Measurements from ENCODE around the gene IRF7.
A peak's percentile ranks its signal among the peaks of the same experiment; 100 is the strongest.

The IRF7 gene

GRCh38 chr11:640021-640706 is 24.4 kb upstream of the IRF7 start:
- DNase-seq (ENCODE audit: low spot score) = no peak

DNA sequence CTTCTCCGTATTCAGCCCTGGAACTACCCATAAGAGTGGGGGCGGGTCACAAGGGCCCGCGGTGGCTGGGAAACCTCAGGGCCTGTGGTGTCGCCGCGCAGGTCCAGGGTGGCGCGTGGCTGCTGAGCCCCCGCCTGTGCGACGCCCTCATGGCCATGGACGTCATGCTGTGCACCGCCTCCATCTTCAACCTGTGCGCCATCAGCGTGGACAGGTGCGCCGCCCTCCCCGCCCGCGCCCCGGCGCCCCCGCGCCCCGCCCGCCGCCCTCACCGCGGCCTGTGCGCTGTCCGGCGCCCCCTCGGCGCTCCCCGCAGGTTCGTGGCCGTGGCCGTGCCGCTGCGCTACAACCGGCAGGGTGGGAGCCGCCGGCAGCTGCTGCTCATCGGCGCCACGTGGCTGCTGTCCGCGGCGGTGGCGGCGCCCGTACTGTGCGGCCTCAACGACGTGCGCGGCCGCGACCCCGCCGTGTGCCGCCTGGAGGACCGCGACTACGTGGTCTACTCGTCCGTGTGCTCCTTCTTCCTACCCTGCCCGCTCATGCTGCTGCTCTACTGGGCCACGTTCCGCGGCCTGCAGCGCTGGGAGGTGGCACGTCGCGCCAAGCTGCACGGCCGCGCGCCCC is 23.7 kb upstream of the IRF7 start:
- no peak for DNase-seq (ENCODE audit: low spot score)

GRCh38 chr11:638631-639331 is 23.0 kb upstream of the IRF7 start:
- DNase-seq (ENCODE audit: low spot score) = no peak

DNA sequence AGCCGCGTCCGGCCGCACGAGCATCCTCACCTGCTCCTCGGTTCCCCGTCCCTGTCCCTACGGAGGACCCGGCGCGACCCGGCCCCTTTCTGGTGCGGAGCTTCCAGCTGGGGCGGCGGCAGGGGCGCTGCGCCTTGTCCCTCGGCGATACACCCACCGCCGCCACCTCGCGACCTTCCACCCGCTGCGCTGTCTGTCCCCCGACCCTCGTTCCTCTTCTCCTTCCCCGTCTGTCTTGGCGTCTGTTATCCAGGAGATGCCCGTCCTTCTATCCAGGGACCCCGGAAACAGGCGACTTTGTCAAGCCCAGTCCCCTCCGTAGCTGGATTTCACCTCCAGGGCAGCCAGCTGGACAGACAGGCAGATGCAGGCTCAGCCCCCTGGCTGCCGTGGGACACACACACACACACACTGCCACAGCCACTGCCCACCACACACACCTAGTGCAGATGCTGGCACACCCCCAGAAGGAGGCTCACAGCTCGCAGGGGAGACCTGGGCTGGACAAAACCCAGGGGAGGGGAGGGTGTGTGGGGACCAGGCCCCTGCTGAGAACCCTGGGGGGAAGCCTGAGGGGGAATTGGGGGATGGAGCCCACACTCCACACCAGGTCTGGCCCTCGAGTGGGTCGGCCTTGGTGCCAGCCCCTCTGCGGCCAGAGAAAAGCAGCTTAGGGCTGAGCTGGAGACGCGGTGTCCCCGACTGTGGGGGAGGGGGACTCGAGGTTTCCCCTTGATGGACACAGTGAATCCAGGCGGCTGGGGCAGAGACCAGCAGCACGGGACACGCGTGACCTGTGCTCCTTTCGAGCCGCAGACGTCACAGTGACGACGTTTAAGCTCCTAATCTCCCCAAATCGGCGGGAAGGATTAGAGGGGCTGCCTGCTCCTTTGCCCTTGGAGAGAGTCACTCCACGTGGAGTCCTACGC is 22.1 kb upstream of the IRF7 start:
- DNase-seq (ENCODE audit: low spot score) = no peak

GRCh38 chr11:637333-637592 is 21.5 kb upstream of the IRF7 start:
- DNase-seq (ENCODE audit: low spot score) = no peak

DNA sequence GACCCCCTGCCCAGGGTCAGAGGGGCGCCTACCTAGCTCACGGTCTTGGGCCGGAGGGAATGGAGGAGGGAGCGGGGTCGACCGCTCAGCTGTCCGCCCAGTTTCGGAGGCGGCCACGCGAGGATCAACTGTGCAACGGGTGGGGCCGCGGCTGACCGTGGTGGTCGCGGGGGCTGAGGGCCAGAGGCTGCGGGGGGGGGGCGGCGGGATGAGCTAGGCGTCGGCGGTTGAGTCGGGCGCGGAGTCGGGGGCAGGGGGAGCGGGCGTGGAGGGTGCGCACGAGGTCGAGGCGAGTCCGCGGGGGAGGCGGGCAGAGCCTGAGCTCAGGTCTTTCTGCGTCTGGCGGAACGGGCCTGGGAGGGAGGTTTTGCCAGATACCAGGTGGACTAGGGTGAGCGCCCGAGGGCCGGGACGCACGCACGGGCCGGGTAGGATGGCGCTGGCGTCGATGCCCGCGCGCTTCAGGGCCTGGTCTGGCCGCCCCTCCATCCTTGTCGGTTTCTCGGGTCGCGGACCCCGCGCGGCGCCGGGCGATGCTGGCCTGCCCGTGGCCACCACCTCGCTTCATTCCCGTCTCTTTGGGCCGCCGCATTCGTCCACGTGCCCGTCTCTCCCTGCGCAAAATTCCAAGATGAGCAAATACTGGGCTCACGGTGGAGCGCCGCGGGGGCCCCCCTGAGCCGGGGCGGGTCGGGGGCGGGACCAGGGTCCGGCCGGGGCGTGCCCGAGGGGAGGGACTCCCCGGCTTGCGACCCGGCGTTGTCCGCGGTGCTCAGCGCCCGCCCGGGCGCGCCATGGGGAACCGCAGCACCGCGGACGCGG is 21.0 kb upstream of the IRF7 start, which contains the start of gene DRD4:
Gene DRD4, plus strand, starts transcription at position 759 of the 822 bp plus-strand sequence. Its CDS starts 36 bp downstream, at position 795.
- no peak for DNase-seq (ENCODE audit: low spot score)

DNA sequence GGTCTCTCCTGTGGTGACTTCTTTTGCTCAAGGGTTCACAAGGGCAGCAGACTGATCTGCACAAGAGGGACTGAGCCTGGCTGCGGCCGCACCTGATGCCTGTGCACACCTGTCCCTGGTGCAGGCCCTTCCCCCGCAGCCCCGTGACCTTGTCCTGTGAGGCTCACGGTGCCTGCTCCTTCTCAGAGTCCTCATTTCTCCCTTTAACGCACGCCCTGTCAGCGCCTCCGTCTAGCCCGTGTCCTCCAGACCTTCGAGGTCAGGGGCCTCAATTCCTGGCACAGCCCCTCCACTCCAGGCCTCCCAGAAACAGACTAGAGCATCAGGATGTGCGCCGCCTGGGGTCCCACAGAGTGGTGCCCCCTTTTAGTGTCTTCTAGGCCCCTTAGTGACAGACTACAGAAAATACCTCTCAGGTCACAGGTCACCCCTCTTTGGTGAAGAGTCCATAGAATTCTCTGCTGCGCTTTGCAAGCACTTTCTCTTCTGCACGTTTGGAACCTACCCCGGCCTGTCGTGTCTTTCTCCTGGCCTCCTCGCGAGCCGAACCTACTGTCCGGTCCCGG is 20.3 kb upstream of the IRF7 start:
- no peak for DNase-seq (ENCODE audit: low spot score)

DNA sequence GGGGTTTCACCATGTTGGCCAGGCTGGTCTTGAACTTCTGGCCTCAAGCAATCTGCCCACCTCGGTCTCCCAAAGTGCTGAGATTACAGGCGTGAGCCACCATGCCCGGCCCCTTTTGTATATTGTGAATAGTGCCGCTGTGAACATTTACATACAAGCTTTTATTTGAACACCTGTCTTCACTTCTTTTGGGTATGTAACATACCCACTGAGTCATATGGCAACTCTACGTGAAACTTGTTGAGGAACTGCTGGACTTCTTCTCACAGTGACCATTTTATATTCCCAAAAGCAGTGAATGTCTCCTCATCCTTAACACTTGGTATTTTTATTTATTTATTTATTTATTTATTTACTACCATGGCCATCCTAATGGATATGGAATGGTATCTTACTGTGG is 15.1 kb upstream of the IRF7 start:
- DNase-seq (ENCODE audit: low spot score) = no peak

DNA sequence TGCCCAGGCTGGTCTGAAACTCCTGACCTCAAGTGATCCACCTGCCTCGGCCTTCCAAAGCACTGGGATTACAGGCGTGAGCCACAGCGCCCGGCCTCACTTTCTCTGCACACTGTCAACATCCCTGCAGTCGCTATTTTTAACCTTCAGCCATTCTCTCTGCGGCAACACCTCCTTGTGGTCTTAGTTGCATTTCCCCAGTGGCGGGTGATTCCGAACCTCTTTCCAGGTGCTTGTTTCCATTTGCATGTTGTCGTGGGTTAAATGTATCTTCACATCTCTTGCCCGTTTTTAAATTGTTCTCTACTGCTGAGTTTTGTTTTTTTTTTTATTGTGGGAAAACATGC is 13.5 kb upstream of the IRF7 start:
- DNase-seq (ENCODE audit: low spot score) = no peak

- no peak for DNase-seq (ENCODE audit: low spot score)
These were observed 12.3 kb upstream of the IRF7 start for GRCh38 chr11:628056-628455.

DNA sequence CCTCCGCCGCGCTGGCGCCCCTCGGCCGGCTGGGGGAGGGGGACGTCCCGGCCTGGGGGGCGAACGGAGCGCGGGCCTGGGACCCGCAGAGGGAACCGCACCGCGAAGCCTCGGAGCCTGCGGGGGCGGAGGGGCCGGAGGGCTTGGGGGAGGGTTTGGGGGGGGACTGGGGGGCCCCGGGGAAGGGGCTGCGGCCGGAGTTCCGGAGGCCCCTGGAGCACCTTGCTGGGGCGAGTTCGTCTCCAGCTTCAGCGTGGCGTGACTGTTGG is 11.5 kb upstream of the IRF7 start:
- no peak for DNase-seq (ENCODE audit: low spot score)

DNA sequence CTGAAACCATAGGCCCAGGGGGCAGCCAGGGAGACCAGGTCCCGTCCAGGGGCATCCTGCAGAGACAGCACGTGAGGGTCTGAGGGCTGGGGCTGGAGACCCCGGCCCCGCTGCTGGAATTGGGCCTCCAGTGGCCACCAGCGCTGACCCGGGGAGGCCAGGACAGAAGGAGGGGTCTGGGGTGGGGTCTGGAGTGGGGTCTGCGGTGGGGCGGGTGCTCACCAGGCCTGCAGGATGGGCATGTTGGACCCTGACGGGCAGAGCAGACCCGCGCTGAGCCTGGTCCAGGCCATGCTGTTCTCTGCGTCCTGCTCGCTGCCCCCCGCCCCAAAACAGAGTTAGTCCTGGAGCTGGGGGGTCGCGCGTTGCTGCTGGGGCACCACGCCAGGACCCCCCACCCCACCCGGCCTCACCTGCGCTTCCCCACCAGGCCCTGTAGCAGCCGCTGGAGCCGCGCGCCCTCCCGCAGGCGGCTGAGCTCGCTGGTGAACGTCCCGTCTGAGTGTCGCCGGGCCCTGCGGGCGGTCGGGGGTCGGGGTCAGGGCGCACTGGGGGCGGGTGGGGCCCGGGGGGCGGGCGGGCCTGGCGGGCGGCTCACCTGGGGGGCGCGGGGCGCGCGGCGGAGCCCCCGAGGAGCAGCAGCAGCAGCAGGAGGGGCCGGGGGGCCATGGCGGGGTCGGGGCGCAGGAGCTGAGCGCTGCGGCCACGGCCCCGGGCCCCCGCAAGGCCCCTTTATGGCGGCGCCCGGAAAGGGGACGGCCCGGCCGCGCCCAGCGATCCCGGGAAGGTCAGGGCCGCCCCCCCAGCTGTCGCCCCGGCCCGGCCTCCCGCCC is 10.9 kb upstream of the IRF7 start, which contains the start of gene SCT:
Gene SCT, minus strand, starts transcription at position 707 of the 833 bp plus-strand sequence. Its CDS starts 38 bp downstream, at position 669.
- DNase-seq (ENCODE audit: low spot score) = no peak

- DNase-seq (ENCODE audit: low spot score) = no peak
These were observed 10.0 kb upstream of the IRF7 start for GRCh38 chr11:625636-626268.

- no peak for DNase-seq (ENCODE audit: low spot score)
These were observed 9.2 kb upstream of the IRF7 start, which contains the start of gene CDHR5 for GRCh38 chr11:624705-625635. Gene CDHR5 (minus strand): TSS chr11:624955. CDS start chr11:624902, 53 bp downstream.

- DNase-seq (ENCODE audit: low spot score) = peak; percentile 25
These were observed 8.4 kb upstream of the IRF7 start for GRCh38 chr11:623999-624704.

DNA sequence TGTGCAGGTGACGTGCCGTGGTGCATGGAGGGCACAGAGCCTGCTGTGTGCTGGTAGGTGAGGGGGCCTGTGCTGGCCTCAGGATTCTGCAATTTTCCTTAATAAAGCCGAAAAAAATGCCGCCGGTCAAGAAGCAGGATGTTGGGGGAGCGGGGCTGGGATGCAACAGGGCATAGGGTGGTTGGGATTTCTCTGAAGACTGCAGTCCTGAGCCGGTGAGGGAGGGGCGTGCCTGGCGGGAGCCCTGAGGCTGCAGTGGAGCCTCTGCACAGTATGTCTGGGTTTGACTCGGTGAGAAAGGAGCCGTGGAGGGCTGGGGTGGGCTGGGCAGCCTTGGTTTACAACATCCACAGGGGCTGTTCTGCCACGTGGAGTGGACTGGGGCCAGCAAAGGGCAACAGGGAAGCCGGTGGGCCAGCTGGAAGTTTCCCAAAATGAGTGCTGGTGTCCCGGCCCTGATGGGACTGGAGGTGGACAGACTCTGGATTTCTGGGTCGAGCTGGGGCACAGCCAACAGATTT is 7.7 kb upstream of the IRF7 start:
- DNase-seq (ENCODE audit: low spot score) = no peak

DNA sequence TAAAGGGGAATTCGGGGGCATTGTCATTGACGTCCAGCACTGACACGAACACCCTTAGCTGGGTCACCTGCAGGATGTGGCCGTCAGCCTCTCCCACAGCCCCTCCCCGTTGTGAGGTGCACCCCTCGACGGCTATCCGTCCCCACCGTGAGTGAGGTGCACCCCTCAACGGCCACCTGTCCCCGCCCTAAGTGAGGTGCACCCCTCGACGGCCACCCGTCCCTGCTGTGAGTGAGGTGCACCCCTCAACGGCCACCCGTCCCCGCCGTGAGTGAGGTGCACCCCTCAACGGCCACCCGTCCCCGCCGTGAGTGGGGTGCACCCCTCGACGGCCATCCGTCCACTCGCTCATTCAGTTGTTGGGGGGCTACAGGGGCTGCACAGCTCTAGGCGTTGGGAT is 6.1 kb upstream of the IRF7 start:
- DNase-seq (ENCODE audit: low spot score) = no peak
